NOMO-1 treated with dmso at 0.1 percent for 144 hours (cell line): ENCODE data around the gene ADAP1.
"Not testable (repeated sequence)": the region's sequence is repeated elsewhere in the genome, so short reads cannot be mapped to it uniquely, and the experiment has no call there.

Experiments used
- DNase-seq: peaks from one replicate; lab custom pipeline; 2025; ENCODE audit not compliant: unreplicated experiment; lab: John Stamatoyannopoulos, UW

The ADAP1 gene

GRCh38 chr7:954330-955238 lies at the start of gene ADAP1:
TSS of gene ADAP1 (minus strand) at chr7:954680. CDS start at chr7:954477, 203 bp downstream.
- no peak for DNase-seq

DNA sequence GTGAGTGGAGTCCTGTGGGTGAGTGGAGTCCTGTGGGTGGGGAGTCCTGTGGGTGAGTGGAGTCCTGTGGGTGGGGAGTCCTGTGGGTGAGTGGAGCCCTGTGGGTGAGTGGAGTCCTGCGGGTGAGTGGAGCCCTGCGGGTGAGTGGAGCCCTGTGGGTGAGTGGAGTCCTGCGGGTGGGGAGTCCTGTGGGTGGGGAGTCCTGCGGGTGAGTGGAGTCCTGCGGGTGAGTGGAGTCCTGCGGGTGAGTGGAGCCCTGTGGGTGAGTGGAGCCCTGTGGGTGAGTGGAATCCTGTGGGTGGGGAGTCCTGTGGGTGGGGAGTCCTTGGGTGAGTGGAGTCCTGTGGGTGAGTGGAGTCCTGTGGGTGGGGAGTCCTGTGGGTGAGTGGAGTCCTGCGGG lies 48.0 kb upstream of the ADAP1 start:
- DNase-seq: not testable (repeated sequence)

DNA sequence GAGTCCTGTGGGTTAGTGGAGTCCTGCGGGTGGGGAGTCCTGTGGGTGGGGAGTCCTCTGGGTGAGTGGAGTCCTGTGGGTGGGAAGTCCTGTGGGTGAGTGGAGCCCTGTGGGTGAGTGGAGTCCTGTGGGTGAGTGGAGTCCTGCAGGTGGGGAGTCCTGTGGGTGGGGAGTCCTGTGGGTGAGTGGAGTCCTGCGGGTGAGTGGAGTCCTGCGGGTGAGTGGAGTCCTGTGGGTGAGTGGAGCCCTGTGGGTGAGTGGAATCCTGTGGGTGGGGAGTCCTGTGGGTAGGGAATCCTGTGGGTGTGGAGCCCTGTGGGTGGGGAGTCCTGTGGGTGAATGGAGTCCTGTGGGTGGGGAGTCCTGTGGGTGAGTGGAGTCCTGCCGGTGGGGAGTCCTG lies 47.5 kb upstream of the ADAP1 start:
- DNase-seq: not testable (repeated sequence)

GRCh38 chr7:1001069-1001770 lies 46.7 kb upstream of the ADAP1 start:
- DNase-seq: not testable (repeated sequence)

- no peak for DNase-seq
These were observed 45.8 kb upstream of the ADAP1 start for GRCh38 chr7:999941-1000935.

DNA sequence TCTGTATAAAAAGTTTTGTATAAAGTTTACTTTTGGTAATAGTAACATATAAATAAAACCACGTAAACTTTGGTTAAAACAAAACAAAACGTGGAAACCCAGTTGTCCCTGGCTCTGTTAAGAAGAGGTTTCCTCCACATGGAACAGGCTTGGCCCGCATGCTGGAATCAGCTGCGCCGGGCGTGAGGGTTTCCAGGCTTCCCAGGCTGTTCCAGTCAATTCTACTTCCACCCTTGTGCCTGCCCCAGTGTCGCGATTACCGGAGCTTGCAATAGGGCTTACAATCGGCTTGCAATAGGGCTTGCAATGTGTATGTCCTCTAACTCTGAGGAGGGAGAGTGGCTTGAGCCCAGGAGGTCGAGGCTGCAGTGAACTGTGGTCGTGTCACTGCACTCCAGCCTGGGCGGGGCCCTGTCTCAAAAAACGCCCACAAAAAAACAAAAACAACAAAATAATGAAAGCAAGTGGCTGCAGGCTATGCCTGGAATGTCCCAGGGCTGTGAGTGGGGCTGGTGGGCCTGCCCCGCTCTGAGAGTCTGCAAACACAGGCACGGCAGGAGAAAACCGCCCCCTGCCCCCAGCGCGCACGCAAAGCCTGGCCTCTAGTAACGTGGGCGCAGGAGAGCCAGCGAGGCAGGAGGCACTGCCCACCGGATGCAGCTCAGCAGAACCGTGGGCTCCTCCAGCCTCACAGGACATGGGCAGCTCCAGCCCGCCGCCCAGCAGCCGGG lies 44.8 kb upstream of the ADAP1 start:
- DNase-seq: no peak

DNA sequence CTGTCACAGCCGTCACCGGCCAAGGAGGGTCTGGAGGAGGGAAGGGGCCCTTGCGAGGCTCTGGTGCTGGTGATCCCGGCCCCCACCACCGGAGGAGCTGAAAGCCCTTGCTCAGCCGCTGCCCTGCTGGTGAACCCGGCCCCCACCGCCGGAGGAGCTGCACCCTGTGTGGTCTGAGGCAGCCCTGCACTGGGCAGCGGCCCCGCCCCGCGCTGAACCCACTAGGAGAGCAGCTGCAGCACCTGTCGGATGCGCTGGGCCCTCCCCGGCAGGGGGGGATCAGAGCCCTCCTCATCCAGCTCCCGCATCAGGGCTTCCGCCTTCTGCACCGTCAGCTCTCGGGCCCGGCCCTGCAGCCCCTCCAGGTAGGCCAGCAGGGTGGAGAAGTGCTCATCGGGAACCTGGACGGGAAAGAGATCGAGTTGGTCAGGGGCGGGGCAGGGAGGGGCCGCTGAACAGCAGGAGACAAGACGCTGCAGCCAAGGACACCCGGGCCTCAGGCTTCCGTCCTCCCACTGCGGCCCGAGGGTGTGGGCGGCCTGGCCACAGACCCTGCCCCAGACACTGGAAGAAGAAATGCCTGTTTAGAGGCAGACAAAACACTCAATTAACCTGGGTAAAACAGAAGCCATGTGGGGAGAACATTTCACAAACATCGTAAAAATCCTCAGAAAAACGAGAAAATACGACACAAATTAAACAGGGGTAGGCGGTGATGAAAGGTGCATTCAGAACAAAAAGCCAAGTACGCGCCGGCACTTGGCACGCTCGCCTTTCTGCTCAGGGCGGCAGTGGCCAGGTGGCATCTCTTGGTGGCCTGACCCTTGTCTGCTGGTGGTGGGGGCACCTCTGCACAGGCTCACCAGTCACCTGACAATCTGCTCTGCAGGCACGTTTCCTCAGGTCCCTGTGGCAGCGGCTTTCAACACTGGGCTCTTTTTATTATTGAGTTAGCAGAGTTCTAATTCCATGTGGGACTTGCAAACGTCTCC lies 43.2 kb upstream of the ADAP1 start:
- no peak for DNase-seq

DNA sequence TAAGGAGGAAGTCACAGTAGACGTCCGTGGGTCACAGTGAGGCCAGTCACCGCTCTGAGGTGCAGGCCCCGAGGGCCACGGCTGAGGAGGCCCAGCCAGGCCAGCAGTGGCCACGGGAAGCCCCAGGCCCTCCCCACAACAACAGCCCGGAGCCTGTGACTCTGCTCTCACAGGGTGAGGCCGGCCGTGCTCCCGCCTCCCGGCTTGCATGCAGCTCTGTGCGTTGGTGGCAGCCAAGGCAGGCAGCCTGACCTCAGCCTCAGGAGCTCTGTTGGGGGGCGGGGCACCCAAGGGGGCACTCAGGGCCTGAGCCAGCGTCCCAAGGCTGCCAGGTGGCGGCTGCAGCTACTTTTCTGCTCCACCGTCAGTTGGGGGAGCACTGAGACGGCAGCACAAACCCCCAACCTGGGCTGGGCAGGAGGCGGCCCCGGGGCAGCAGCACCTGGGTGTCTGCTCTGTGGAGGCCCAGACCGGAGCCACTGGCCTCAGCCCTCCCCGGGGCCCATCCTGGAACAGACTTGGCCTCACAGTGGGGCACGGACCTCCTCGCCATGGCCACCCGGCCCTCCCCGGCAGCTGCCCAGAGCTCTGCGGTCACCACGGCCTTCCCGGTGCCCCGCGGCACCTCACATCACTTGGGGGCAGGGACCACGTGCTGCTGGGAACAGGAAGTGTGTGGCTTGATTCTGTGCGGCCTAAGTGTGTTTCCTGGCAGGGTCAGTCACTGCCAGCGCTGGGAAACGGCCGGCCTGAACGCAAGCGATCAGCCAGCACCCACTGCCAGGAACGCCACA lies 41.8 kb upstream of the ADAP1 start:
- no peak for DNase-seq

GRCh38 chr7:995571-995970 lies 41.1 kb upstream of the ADAP1 start:
- DNase-seq: no peak

GRCh38 chr7:994592-995308 lies 40.3 kb upstream of the ADAP1 start:
- DNase-seq: no peak

DNA sequence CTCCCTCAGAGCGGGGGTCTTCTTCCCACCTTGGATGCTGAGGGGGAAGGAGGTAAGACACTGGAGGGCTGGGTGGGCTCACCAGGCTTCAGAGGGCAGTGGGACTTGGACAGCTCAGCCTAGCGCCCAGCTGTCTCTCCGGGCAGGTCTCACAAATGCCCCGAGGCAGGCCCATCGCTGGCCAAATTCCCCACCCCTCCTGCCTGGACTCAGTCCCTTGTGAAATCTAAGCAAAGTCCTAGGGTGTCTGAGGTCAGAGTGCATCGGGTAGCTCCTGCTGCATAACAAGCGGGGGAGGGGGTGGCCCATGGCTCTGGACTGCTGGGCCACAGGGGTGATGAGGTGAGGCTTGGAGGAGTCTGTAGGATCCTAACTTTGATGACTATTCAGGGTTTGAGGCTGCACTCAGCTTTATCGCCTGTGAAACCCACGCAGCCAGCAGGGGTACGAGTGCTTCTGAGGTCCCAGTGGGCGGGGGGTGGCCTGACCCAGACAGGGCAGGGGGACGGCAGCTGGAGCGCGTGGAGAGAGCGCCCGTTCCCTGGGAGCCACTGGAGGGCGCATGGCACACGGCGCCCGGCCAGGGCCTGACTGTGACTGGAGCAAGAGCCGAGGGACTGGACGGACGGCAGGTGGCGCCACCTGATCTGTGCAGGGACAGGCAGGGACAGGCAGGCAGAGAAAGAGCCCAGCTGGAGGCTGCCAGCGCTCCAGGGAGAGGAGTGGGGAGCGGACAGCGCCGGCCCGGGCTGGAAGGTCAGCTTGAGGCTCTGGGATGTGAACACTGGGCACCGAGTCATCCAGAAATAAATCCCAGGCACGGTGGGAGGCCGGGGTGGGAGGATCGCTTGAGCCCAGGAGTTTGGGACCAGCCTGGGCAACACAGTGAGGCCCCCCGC lies 38.5 kb upstream of the ADAP1 start:
- peak; percentile 96 for DNase-seq

GRCh38 chr7:991729-992656 lies 37.5 kb upstream of the ADAP1 start:
- DNase-seq: no peak

DNA sequence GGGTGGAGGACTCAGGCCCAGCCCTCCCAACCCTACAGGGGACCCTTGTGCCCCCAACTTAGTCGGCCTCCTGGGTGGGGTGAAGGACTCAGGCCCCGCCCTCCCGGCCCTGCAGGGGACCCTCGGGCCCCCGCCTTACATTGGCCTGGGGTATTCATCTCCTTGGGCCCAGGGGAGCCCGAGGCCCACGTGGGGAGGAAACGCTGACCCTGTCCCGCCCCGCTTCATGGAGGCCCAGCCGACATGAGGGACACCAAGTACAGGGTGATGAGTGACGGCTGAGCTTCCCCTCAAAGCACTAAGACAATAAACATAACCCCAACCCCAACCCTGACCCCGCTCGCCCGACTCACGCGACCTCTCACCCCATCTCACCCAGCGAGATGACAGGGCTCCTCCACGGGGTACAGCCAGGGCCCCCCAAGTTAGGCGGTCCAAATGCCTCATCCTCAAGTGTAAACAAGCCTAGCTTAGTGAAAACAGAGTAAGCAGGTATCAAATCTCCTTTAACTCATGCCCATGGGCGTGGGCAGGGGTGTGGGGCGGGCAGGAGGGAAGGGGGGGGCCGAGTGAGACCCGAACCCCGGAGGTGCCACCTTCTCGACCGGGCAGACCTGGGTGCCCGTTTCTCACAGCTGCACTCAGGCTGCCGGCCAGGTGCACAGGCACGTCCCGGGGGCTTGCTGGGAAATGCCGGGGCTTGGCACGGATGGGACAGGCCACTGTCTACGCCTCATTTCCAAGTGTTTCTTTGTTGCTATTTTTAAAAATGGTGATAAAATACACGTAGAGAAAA lies 36.7 kb upstream of the ADAP1 start:
- DNase-seq: no peak

- no peak for DNase-seq
These were observed 36.0 kb upstream of the ADAP1 start for GRCh38 chr7:990352-990932.
